IPS-11a (cell line): ENCODE data around the gene GRID2.

Experiments used
- H3K4me3 ChIP-seq: one replicate; pipeline ENCODE4 v1.5.1; 2013; ENCODE audit warnings: low read depth, low read length, control low read depth

Gene GRID2

GRCh38 chr4:92520563-92520962 is 216.8 kb downstream of the GRID2 start:
- H3K4me3 ChIP-seq = no peak overlapping the region

DNA sequence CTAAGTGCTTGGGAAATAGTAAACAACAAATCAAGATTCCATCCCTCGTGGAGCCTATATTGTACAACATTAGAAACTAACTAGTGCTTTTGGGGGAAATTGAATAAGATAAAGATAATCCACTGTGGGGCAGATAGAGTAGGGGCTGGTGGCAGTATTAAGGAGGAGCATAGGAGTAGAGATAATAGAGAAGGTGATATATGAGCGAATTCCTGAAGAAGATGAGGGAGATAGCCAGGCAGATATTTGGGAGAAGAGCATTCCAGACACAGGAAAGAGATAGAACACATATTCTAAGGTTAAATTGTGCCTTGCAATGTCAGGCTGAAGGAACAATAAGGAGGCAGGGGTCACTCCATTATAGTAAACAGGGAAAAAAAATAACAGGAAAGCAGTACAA is 218.2 kb downstream of the GRID2 start:
- no peak overlapping the region for H3K4me3 ChIP-seq

GRCh38 chr4:92522356-92522755 is 218.6 kb downstream of the GRID2 start:
- H3K4me3 ChIP-seq = no peak overlapping the region

- H3K4me3 ChIP-seq = no peak overlapping the region
These were observed 220.4 kb downstream of the GRID2 start for GRCh38 chr4:92524131-92524530.

DNA sequence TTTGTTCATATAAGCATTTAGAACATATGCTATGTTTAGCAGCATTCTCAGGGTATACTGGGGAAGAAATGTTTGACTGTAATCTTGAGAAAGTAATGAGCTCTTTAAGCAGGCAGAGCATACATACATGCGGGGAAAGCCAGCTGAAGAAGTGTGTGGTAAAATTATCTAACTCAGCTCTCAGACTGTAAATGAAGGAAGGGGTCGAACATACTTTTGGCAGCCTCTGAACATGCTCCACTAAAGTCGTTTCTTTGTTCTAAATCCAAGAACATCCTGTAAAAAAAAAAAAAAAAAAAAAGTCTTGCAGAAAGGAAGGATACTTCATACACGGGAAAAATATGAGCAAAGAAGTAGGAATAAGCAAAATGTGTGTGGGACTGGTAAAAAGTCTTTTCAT is 224.8 kb downstream of the GRID2 start:
- no peak overlapping the region for H3K4me3 ChIP-seq

GRCh38 chr4:92529510-92529909 is 225.7 kb downstream of the GRID2 start:
- no peak overlapping the region for H3K4me3 ChIP-seq

DNA sequence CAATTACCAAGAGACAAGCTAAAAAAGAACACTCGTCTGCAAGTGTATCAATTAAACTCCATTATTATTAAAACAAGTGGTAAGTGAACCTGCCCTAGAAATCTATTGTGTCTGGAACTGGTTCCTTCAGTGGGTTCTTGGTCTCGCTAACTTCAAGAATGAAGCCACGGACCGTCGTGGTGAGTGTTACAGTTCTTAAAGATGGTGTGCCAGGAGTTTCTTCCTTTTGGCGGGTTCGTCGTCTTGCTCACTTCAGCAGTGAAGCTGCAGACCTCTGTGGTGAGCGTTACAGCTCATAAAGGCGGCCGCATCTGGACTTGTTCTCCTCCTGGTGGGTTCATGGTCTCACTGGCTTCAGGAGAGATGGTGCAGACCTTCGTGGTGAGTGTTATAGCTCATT is 231.8 kb downstream of the GRID2 start:
- no peak overlapping the region for H3K4me3 ChIP-seq

- H3K4me3 ChIP-seq = no peak overlapping the region
These were observed 247.8 kb downstream of the GRID2 start for GRCh38 chr4:92551616-92552015.

DNA sequence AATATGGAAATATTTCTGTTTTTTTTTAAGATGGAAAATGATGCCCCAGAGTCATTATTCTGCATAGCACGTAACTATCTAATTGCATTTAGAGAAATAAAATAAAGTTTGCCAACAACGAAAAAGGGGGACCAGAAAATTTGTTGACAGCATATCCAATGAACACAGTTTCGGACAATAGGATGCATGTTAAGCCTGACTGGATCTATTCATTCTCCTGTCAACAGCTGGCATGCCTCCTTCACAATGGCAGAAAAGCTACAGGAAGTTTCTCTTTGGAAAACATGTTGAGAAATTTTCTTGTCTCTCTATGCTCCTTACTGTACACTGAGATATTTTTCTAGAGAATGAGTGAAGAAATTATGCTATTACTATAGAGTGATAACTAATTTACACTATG is 262.5 kb downstream of the GRID2 start:
- no peak overlapping the region for H3K4me3 ChIP-seq

GRCh38 chr4:92580816-92581215 is 277.1 kb downstream of the GRID2 start:
- H3K4me3 ChIP-seq = no peak overlapping the region

- no peak overlapping the region for H3K4me3 ChIP-seq
These were observed 295.3 kb downstream of the GRID2 start for GRCh38 chr4:92599044-92599443.

DNA sequence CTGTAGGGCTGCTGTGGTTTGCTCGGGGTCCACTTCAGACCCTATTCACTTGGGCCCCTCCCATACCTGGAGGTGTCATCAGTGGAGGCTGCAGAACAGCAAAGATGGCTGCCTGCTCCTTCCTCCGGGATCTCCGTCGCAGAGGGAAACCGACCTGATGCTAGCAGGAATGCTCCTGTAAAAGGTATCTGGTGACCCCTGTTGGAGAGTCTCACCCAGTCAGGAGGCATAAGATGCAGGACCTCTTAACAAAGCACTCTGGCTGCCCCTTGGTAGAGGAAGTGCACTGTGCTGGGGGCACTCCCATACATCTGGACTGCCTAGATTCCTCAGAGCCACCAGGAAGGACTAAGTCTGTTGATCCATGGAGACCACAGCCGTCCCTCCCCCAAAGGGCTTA is 296.9 kb downstream of the GRID2 start:
- no peak overlapping the region for H3K4me3 ChIP-seq

GRCh38 chr4:92606227-92606626 is 302.5 kb downstream of the GRID2 start:
- no peak overlapping the region for H3K4me3 ChIP-seq

DNA sequence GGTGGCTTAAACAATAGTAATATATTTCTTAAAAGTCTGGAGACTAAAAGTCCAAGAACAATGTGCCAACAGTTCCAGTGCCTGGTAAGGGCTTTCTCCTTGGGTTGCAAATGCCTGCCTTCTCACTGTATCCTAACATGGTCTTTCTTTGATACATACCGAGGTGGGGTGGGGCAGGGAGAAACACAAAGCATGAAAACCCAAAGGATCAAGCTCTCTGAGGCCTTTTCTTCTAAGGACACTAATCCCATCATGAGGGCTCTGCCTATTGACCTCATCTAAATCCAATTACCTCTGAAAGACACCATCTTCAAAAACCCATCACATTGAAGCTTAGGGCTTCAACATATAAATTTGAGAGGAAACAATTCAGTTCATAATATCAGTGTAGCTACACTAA is 311.3 kb downstream of the GRID2 start:
- no peak overlapping the region for H3K4me3 ChIP-seq

- H3K4me3 ChIP-seq = no peak overlapping the region
These were observed 315.2 kb downstream of the GRID2 start for GRCh38 chr4:92618968-92619367.

DNA sequence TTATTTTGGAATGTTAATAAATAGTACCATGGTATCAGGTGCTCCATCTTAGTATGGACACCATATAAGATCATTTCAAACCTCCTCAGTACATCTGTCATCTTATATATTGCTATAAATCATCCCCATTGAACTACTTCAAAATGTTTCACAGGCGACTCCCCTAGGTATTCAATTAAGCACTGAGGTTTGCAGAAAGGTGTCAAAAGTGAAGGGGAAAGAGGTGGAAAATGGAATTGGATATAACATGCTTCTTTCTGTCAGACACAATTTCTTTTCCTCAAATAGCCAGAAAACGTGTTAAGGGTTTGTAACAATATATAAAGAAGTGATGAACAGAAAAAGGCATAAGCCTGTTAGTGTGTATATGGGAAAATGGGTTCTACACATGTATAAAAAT is 325.5 kb downstream of the GRID2 start:
- no peak overlapping the region for H3K4me3 ChIP-seq

DNA sequence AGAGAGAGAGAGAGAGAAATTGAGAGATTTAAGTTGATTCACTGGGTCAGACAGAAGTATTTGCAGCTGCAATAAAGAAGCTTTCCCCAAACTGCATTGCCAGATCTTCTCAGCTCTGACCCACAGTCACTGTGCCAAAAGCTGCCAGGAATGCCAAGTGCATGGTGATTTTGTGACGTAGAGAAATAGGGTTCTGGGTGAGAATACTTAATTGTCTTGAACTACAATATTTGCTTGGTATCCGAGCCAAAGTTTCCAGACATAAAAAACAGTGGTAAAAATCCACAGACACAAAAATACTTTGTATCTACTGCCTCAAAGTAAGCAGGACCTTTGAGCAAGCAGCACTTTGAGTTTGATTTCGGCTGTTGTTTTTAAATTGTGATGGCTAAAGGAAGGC is 331.1 kb downstream of the GRID2 start:
- H3K4me3 ChIP-seq = no peak overlapping the region

DNA sequence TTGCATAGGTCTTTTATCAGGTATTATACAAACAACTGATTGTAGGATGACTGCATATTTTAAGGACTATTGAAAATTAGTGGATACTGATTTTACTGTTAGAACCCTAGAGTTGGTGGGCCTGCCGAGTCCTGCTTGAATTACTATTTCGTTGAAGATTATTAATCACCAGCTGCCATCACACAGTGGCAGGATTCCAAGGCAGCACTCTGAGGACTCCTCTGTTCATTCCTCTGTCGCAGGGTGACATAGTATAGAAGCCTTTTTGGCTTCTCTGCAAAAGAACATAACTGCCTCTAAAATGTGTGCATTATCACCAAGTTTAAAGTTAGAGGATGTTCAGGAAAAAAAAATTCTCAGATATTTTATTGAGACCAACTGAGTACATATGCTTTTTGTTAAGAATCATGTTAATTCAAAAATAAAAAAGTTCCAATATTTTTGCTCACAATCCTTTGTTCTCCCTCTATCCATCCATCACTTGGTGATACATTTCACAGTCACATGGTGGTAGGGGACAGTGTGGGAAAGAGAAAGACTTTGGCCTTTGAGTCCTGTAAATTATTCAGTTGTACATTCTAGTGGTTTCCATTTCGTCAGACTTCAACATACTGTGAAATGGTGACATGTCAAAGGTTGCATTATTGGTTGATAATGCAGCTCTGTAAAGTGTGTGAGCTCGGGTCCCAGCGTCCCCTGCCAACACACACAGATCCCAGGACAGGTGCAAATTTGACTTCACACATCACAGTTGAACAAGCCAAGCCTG is 332.5 kb downstream of the GRID2 start:
- H3K4me3 ChIP-seq = no peak overlapping the region

DNA sequence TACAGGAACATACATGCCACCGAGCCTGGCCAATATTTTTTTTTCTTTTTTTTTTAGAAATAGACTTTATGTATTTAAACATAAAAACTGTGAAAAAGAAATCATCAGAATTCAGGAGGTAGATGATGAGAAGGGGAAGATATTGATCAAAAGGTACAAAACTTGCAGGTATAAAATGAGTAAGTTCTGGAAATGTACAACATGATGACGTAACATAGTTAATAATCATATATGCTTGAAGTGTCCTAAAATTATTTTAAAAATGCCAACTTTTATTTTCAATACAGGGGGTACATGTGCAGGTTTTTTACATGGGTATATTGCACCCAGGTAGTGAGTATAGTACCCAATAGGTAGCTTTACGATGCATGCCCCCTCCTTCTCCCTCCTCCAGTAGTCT is 337.6 kb downstream of the GRID2 start:
- no peak overlapping the region for H3K4me3 ChIP-seq

DNA sequence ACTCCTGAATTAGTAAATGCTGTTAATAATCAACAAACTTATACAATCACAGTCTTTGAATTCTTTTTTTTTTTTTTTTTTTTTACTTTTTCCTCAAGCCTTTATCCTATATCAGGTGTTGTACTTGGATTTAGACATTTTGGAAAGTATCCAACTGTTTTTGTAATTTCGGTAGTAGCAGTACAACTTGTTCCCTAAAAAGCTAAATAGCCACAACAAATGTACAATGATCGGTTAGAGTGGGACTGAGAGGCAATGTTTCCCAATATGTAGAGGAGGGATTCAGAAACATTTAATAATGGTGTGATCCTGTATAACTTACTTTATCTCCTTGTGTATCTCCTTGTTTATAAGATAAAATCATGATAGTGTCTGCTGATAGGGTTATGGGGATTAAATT is 343.1 kb downstream of the GRID2 start:
- H3K4me3 ChIP-seq = no peak overlapping the region

GRCh38 chr4:92651536-92651935 is 347.8 kb downstream of the GRID2 start:
- no peak overlapping the region for H3K4me3 ChIP-seq

DNA sequence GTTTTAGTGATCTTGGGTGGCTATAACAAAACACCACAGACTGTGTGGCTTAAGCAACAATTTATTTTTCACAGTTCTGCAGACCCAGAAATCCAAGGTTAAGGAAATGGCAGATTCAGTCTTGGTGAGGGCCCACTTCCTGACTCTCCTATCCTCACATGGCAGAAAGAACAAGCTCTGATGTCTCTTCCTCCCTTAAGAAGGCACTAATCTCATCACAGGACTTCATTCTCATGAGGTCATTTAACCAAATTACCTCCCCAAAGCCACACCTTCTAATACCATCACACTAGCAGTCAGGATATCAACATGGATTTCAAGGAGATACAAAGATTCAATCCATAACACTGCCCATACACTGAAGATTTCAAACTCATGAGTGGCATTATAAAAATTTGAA is 350.3 kb downstream of the GRID2 start:
- no peak overlapping the region for H3K4me3 ChIP-seq

- H3K4me3 ChIP-seq = no peak overlapping the region
These were observed 353.9 kb downstream of the GRID2 start for GRCh38 chr4:92657695-92658094.
